MCF 10A (cell line): ENCODE measurements around the gene ADPGK. TPM values are rescaled to one million over a fixed set of nuclear protein-coding genes. Genes with fewer than 3 reads are reported as not detected.
A peak's percentile ranks its signal among the peaks of the same experiment; 100 is the strongest.

ENCODE experiments used
- BruUV-seq: library from RNA; stranded (reverse); fragments of 400-500 nt; replicated peaks from 2 replicates; lab custom pipeline; 2021; lab: Mats Ljungman, UMichigan
- CTCF ChIA-PET: fragments of 300-600 bp; sonication (Branson Sonifier 250); formaldehyde crosslinking; extraction: SDS; loops from one replicate; lab custom pipeline; 2021; ENCODE audit warnings: antibody characterized with exemption, inconsistent platforms; lab: Yijun Ruan, JAX
- POLR2A ChIA-PET: fragments of 300-600, 350-650 bp; sonication (Branson Sonifier 250); formaldehyde crosslinking; extraction: SDS; loops from one replicate; lab custom pipeline; 2020; ENCODE audit warnings: antibody characterized with exemption, inconsistent platforms; lab: Yijun Ruan, JAX
- DNase-seq: peaks from one replicate; pipeline ENCODE4 v3.0.0-alpha.2; 2018; ENCODE audit not compliant: unreplicated experiment
- H3K27ac Mint-ChIP-seq: one replicate; pipeline ENCODE4 v1.8.0; 2022; ENCODE audit warnings: mild to moderate bottlenecking, low read depth, mixed read lengths; ENCODE audit not compliant: unreplicated experiment
- H3K27me3 Mint-ChIP-seq: one replicate; pipeline ENCODE4 v1.8.0; 2022; ENCODE audit warnings: mixed read lengths; ENCODE audit not compliant: insufficient read depth, unreplicated experiment
- H3K36me3 Mint-ChIP-seq: one replicate; pipeline ENCODE4 v1.8.0; 2022; ENCODE audit warnings: mild to moderate bottlenecking, moderate library complexity, mixed read lengths; ENCODE audit not compliant: insufficient read depth, unreplicated experiment
- H3K4me1 Mint-ChIP-seq: one replicate; pipeline ENCODE4 v1.8.0; 2022; ENCODE audit warnings: mixed read lengths; ENCODE audit not compliant: insufficient read depth, unreplicated experiment
- H3K4me3 Mint-ChIP-seq: one replicate; pipeline ENCODE4 v1.8.0; 2022; ENCODE audit warnings: mild to moderate bottlenecking, moderate library complexity, mixed read lengths; ENCODE audit not compliant: unreplicated experiment
- H3K9me3 Mint-ChIP-seq: one replicate; pipeline ENCODE4 v1.8.0; 2022; ENCODE audit warnings: mixed read lengths; ENCODE audit not compliant: unreplicated experiment
- CTCF ChIP-seq: fragments of 200-600 bp; IDR thresholded peaks from one replicate; pipeline ENCODE4 v1.8.0; 2022; ENCODE audit warnings: antibody characterized with exemption, mild to moderate bottlenecking; ENCODE audit not compliant: unreplicated experiment
- intact Hi-C: fragments of 100-400 bp; cut with micrococcal nuclease; formaldehyde crosslinking; loops from 2 replicates; pipeline ENCODE4 v1.14.1; 2022
- total RNA-seq: library from RNA; stranded (reverse); gene quantifications from 2 replicates; pipeline ENCODE4 v1.2.3, GENCODE V29; 2022

Gene ADPGK
- total RNA-seq, 1 experiment from 2014 or later, result 53.7 TPM

GRCh38 chr15:72766025-72766424, 17.5 kb downstream of the ADPGK start:
- no TSS peak for BruUV-seq
- Mint-ChIP-seq H3K36me3 (peaks cover 90% of the 10 kb centered on the region), H3K27ac (no peak overlapping the region), H3K9me3 (no peaks in the 10 kb centered on the region), H3K27me3 (no peaks in the 10 kb centered on the region), H3K4me3 (no peak overlapping the region), H3K4me1 (no peaks in the 10 kb centered on the region)
- TF ChIP-seq CTCF, result no peak
- ChIA-PET CTCF (no interaction called here), POLR2A (interaction anchor here (1.4 to 2.5 kb wide), 2 partner anchors 17 to 32 kb away, joined by 3 to 8 read pairs; partner anchors contain the start of gene ADPGK)
- no peak for DNase-seq
- intact Hi-C loops, result no loop called here

- Mint-ChIP-seq H3K27me3 (no peaks in the 10 kb centered on the region), H3K36me3 (peaks cover 87% of the 10 kb centered on the region), H3K4me3 (no peak overlapping the region), H3K27ac (no peak overlapping the region), H3K9me3 (no peaks in the 10 kb centered on the region), H3K4me1 (no peaks in the 10 kb centered on the region)
- intact Hi-C loops, result no loop called here
- no peak for DNase-seq
- no peak for TF ChIP-seq CTCF
- ChIA-PET CTCF (interaction anchor here (0.6 kb wide), 1 partner anchor 1526 kb away, joined by 5 read pairs; no protein-coding TSS in a partner anchor), POLR2A (interaction anchor here (0.6 to 1.2 kb wide), 3 partner anchors 14 to 206 kb away, joined by 4 to 5 read pairs (median 4); no protein-coding TSS in a partner anchor)
- BruUV-seq, result no TSS peak
Observed at GRCh38 chr15:72764656-72765055, 18.9 kb downstream of the ADPGK start.

- POLR2A ChIA-PET, result no interaction called here
- no TSS peak for BruUV-seq
- no peak for TF ChIP-seq CTCF
Observed at GRCh38 chr15:72760590-72761260, 22.8 kb downstream of the ADPGK start.

GRCh38 chr15:72758182-72758581, 25.4 kb downstream of the ADPGK start:
- DNase-seq, result peak; percentile 2
- H3K9me3 Mint-ChIP-seq, result no peaks in the 10 kb centered on the region
- peaks cover 87% of the 10 kb centered on the region for H3K36me3 Mint-ChIP-seq
- intact Hi-C loops, result no loop called here
- H3K27me3 Mint-ChIP-seq, result no peaks in the 10 kb centered on the region
- BruUV-seq, result no TSS peak
- no peak for TF ChIP-seq CTCF
- H3K4me1 Mint-ChIP-seq, result no peaks in the 10 kb centered on the region
- H3K4me3 Mint-ChIP-seq, result no peak overlapping the region
- POLR2A ChIA-PET, result interaction anchor here (0.7 to 1.1 kb wide), 2 partner anchors 25 to 31 kb away, joined by 3 read pairs; no protein-coding TSS in a partner anchor
- no peak overlapping the region for H3K27ac Mint-ChIP-seq
- CTCF ChIA-PET, result interaction anchor here (0.6 to 1.2 kb wide), 2 partner anchors 23 to 33 kb away, joined by 3 read pairs; no protein-coding TSS in a partner anchor

More at GRCh38 chr15:72760590-72761260, 22.8 kb downstream of the ADPGK start:
- intact Hi-C loops, result no loop called here
- no peak for DNase-seq
- CTCF ChIA-PET, result no interaction called here
- Mint-ChIP-seq H3K9me3 (no peaks in the 10 kb centered on the region), H3K4me1 (no peaks in the 10 kb centered on the region), H3K27me3 (no peaks in the 10 kb centered on the region), H3K36me3 (peaks cover 83% of the 10 kb centered on the region), H3K4me3 (no peak overlapping the region), H3K27ac (no peak overlapping the region)
